Epithelial cell of esophagus (primary cell): ENCODE data around the gene C14orf119.

Experiments used
- DNase-seq: peaks from one replicate; pipeline ENCODE4 v3.0.0; 2010; ENCODE audit warnings: low read depth
- H3K4me3 ChIP-seq: 2 replicates; pipeline ENCODE4 v1.5.1; 2011; ENCODE audit warnings: mild to moderate bottlenecking, low read length, control low read depth
- CTCF ChIP-seq: IDR thresholded peaks from 2 replicates; pipeline ENCODE4 v1.5.1; 2011; ENCODE audit warnings: low read depth, mild to moderate bottlenecking, low read length, control low read depth, inconsistent platforms; ENCODE audit not compliant: insufficient read depth; ENCODE audit errors: missing control alignments

Gene C14orf119

GRCh38 chr14:23095196-23096108, at the start of gene C14orf119:
TSS of gene C14orf119 (plus strand) at chr14:23095505. CDS start at chr14:23097659, 2,154 bp downstream.
- TF ChIP-seq CTCF, result no peak
- peak within 1 kb of the TSS; percentile 93 for H3K4me3 ChIP-seq
- DNase-seq, result peak; percentile 99

- DNase-seq, result no peak
- no peak overlapping the region for H3K4me3 ChIP-seq
- no peak for TF ChIP-seq CTCF
Measured at GRCh38 chr14:23047034-23047634, 48.2 kb upstream of the C14orf119 start.

- no peak overlapping the region for H3K4me3 ChIP-seq
- DNase-seq, result no peak
- no peak for TF ChIP-seq CTCF
Measured at GRCh38 chr14:23047751-23048693, 47.3 kb upstream of the C14orf119 start.

GRCh38 chr14:23049011-23049410, 46.3 kb upstream of the C14orf119 start:
- no peak overlapping the region for H3K4me3 ChIP-seq
- TF ChIP-seq CTCF, result no peak
- DNase-seq, result no peak

- H3K4me3 ChIP-seq, result no peak overlapping the region
- DNase-seq, result no peak
- no peak for TF ChIP-seq CTCF
Measured at GRCh38 chr14:23051141-23052057, 43.9 kb upstream of the C14orf119 start.

- TF ChIP-seq CTCF, result peak; percentile 48
- peak; percentile 47 for DNase-seq
- H3K4me3 ChIP-seq, result no peak overlapping the region
Measured at GRCh38 chr14:23052182-23052623, 43.1 kb upstream of the C14orf119 start.
